Trophoblast cell (in vitro differentiated cells and primary cell): ENCODE measurements around the gene MBIP. TPM values are rescaled to one million over a fixed set of nuclear protein-coding genes. Genes with fewer than 3 reads are reported as not detected.

Experiments used
- DNase-seq, 2 donors: peaks; one replicate each; pipeline ENCODE4 v3.0.0-alpha.2; 2016
- H2AFZ ChIP-seq: 2 replicates; pipeline ENCODE4 v1.6.1; 2013; ENCODE audit warnings: low read length, moderate library complexity, mild to moderate bottlenecking; ENCODE audit not compliant: insufficient read depth, poor library complexity
- H2AK5ac ChIP-seq: 2 replicates; pipeline ENCODE4 v1.6.1; 2013; ENCODE audit warnings: mild to moderate bottlenecking, low read length
- H2BK120ac ChIP-seq: 2 replicates; pipeline ENCODE4 v1.6.1; 2013; ENCODE audit warnings: low read length, mild to moderate bottlenecking, moderate library complexity; ENCODE audit not compliant: insufficient read depth, poor library complexity
- H2BK12ac ChIP-seq: 2 replicates; pipeline ENCODE4 v1.6.1; 2013; ENCODE audit warnings: mild to moderate bottlenecking, low read length, moderate library complexity
- H2BK5ac ChIP-seq: 2 replicates; pipeline ENCODE4 v1.6.1; 2013; ENCODE audit warnings: low read length, low read depth, moderate library complexity, mild to moderate bottlenecking; ENCODE audit not compliant: poor library complexity
- H3K14ac ChIP-seq: 2 replicates; pipeline ENCODE4 v1.6.1; 2013; ENCODE audit warnings: mild to moderate bottlenecking, low read length
- H3K18ac ChIP-seq: 2 replicates; pipeline ENCODE4 v1.6.1; 2013; ENCODE audit warnings: mild to moderate bottlenecking, low read length
- H3K23ac ChIP-seq: 2 replicates; pipeline ENCODE4 v1.6.1; 2013; ENCODE audit warnings: low read length
- H3K27ac ChIP-seq: 2 replicates; pipeline ENCODE4 v1.5.1; 2013; ENCODE audit warnings: low read depth, mild to moderate bottlenecking, inconsistent platforms, low read length, moderate library complexity
- H3K27me3 ChIP-seq: 2 replicates; pipeline ENCODE4 v1.6.1; 2013; ENCODE audit warnings: inconsistent platforms, mild to moderate bottlenecking, low read length, moderate library complexity; ENCODE audit not compliant: insufficient read depth
- H3K36me3 ChIP-seq, 2 experiments: 1 replicate in 1 of 2; 2 replicates in 1 of 2; pipeline ENCODE4 v1.6.1; 2013; ENCODE audit warnings: low read length in 2 of 2, mild to moderate bottlenecking in 2 of 2, moderate library complexity in 1 of 2; ENCODE audit not compliant: insufficient read depth in 2 of 2, control insufficient read depth in 1 of 2
- H3K4ac ChIP-seq: 2 replicates; pipeline ENCODE4 v1.6.1; 2013; ENCODE audit warnings: low read depth, mild to moderate bottlenecking, low read length, moderate library complexity
- H3K4me1 ChIP-seq, 2 experiments: 1 replicate in 1 of 2; 2 replicates in 1 of 2; pipeline ENCODE4 v1.6.1; 2013; ENCODE audit warnings: low read length in 2 of 2, mild to moderate bottlenecking in 2 of 2, moderate library complexity in 1 of 2; ENCODE audit not compliant: insufficient read depth in 2 of 2, control insufficient read depth in 1 of 2
- H3K4me2 ChIP-seq: 2 replicates; pipeline ENCODE4 v1.6.1; 2013; ENCODE audit warnings: inconsistent platforms, mild to moderate bottlenecking, low read length, moderate library complexity
- H3K4me3 ChIP-seq: 2 replicates; pipeline ENCODE4 v1.5.1; 2013; ENCODE audit warnings: mild to moderate bottlenecking, low read depth, low read length, inconsistent platforms
- H3K79me1 ChIP-seq: one replicate; pipeline ENCODE4 v1.6.1; 2013; ENCODE audit warnings: low read length
- H3K79me2 ChIP-seq: 2 replicates; pipeline ENCODE4 v1.6.1; 2013; ENCODE audit warnings: low read length, mild to moderate bottlenecking; ENCODE audit not compliant: control insufficient read depth, insufficient read depth, poor library complexity
- H3K9ac ChIP-seq: 2 replicates; pipeline ENCODE4 v1.6.1; 2013; ENCODE audit warnings: mild to moderate bottlenecking, low read length
- H3K9me3 ChIP-seq: 2 replicates; pipeline ENCODE4 v1.6.1; 2013; ENCODE audit warnings: low read depth, mild to moderate bottlenecking, control low read depth, inconsistent platforms, low read length; ENCODE audit not compliant: insufficient read depth
- H4K12ac ChIP-seq: 2 replicates; pipeline ENCODE4 v1.6.1; 2013; ENCODE audit warnings: low read depth, mild to moderate bottlenecking, low read length, moderate library complexity
- H4K8ac ChIP-seq: 2 replicates; pipeline ENCODE4 v1.6.1; 2013; ENCODE audit warnings: low read depth, mild to moderate bottlenecking, low read length, moderate library complexity
- H4K91ac ChIP-seq: one replicate; pipeline ENCODE4 v1.6.1; 2013; ENCODE audit warnings: low read depth, mild to moderate bottlenecking, low read length, moderate library complexity
- WGBS: extraction: QIAGEN DNeasy Blood & Tissue Kit; methylation state at CpG from one replicate; pipeline ENCODE4 v1.1.7; 2013; ENCODE audit warnings: missing lambda C conversion rate; ENCODE audit not compliant: insufficient read length, insufficient coverage; ENCODE audit errors: extremely low coverage; 5-methylcytosine and 5-hydroxymethylcytosine counted together
- polyA plus RNA-seq: library from polyadenylated mRNA; stranded (reverse); fragments of 200-250 nt; gene quantifications from 2 replicates; pipeline ENCODE4 v1.2.3, GENCODE V29; 2013

Gene MBIP, protein sequence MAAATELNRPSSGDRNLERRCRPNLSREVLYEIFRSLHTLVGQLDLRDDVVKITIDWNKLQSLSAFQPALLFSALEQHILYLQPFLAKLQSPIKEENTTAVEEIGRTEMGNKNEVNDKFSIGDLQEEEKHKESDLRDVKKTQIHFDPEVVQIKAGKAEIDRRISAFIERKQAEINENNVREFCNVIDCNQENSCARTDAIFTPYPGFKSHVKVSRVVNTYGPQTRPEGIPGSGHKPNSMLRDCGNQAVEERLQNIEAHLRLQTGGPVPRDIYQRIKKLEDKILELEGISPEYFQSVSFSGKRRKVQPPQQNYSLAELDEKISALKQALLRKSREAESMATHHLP
- polyA plus RNA-seq, result 18.8 and 20.1 TPM in 2 replicates

DNA sequence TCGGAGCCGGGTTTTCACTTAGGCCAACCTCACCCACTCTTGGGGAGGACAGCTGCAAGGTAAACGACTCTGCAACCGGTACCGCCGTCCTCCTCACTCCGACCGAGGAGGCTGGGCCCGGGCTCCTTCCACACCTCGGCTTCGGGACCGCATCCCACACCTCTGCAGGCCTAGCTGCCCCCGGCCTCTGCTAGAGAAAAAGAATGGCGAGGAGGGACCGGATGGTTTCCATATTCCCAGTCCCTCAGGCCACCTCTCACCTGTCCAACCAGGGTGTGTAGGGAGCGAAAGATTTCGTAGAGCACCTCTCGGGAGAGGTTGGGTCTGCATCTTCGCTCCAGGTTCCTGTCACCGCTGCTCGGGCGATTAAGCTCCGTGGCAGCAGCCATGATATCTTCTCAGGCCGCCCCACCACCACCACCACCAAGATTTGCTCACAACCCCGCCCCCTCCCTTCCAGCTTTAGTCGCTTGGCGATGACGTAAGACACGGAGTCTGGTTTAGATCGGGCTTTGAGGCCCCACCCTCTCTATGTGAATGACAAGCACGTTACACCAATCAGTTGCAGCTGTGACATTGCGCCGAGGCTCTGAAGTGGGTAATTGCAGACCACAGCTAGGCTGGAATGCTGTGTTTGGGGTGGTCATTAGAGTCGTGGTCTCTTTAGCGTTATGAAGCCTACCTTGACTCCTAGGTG is at the start of gene MBIP:
TSS of gene MBIP (minus strand) at position 438 of the 697 bp plus-strand sequence. CDS start at position 389, 49 bp downstream.
- H2BK120ac ChIP-seq, result peak within 1 kb of the TSS; percentile 68
- H3K18ac ChIP-seq, result peak within 1 kb of the TSS; percentile 57
- H3K9me3 ChIP-seq, result no peaks in the 10 kb centered on the region
- no peaks in the 10 kb centered on the region for H3K4me1 ChIP-seq
- peak; percentile 94 to 95 for DNase-seq
- peak within 1 kb of the TSS; percentile 74 for H3K14ac ChIP-seq
- peaks cover 4% of the 10 kb centered on the region for H3K79me1 ChIP-seq
- no peak within 1 kb of the TSS for H2AK5ac ChIP-seq
- H2AFZ ChIP-seq, result peak within 1 kb of the TSS; percentile 75
- no peaks in the 10 kb centered on the region for H3K36me3 ChIP-seq
- no CpG with 5 or more reads among the region's 35 CpGs for WGBS
- H3K4ac ChIP-seq, result peak within 1 kb of the TSS; percentile 42
- H4K8ac ChIP-seq, result peak within 1 kb of the TSS; percentile 94
- peak within 1 kb of the TSS; percentile 99 for H3K4me3 ChIP-seq
- H2BK5ac ChIP-seq, result peak within 1 kb of the TSS; percentile 75
- no peak within 1 kb of the TSS for H3K23ac ChIP-seq
- no peak within 1 kb of the TSS for H2BK12ac ChIP-seq
- peak within 1 kb of the TSS; percentile 76 for H4K12ac ChIP-seq
- peak within 1 kb of the TSS; percentile 63 for H3K27ac ChIP-seq
- peak within 1 kb of the TSS; percentile 75 for H3K4me2 ChIP-seq
- H3K27me3 ChIP-seq, result no peaks in the 10 kb centered on the region
- H4K91ac ChIP-seq, result peak within 1 kb of the TSS; percentile 50
- peak within 1 kb of the TSS; percentile 99 for H3K9ac ChIP-seq
- H3K79me2 ChIP-seq, result peaks cover 5% of the 10 kb centered on the region

DNA sequence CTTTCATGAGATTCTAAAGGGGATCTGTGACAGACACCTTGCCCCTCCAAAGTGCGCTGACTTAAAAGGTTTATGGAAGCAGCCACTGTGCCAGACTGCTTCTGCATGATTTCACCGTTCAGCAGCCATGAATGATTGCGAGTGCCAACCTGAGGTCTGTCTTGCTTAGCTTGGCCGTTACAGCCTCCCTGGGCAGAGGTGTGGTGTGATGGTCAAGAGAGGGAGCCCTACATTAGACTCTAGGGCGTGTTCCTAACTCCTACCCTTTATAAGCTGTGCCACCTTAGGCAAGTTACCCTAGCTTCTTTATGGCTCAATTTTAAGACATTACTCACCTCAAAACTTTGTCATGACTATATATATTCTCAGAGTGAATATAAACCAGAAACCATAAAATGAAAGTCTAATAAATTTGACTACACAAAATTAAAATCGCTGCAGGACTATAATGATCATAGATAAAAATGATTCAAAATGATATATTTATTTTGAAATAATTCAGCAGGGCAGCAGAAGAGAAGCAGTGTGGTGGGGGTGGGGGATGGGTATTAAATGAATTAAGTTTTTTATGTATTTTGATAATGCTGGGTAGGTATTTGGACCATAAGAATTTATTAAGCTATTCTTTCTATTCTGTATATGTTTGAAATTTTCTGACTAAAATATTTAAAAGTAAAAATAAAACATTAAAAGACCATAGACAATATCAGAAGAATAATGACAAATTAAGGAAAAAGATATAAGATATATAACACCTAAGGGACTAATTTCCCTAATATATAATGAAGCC is 47.7 kb upstream of the MBIP start:
- Histone ChIP-seq H3K14ac (no peak overlapping the region), H4K12ac (no peak overlapping the region), H3K79me1 (no peaks in the 10 kb centered on the region), H3K23ac (no peak overlapping the region), H3K4ac (no peak overlapping the region), H4K91ac (no peak overlapping the region), H3K36me3 (no peaks in the 10 kb centered on the region), H3K27ac (no peak overlapping the region), H2AFZ (no peak overlapping the region), H3K18ac (no peak overlapping the region), H3K9me3 (no peaks in the 10 kb centered on the region), H4K8ac (no peak overlapping the region), H2AK5ac (no peak overlapping the region), H3K4me1 (no peaks in the 10 kb centered on the region), H3K9ac (no peak overlapping the region), H2BK12ac (no peak overlapping the region), H3K79me2 (no peaks in the 10 kb centered on the region), H2BK120ac (no peak overlapping the region), H3K4me3 (no peak overlapping the region), H3K27me3 (no peaks in the 10 kb centered on the region), H2BK5ac (no peak overlapping the region), H3K4me2 (no peak overlapping the region)
- WGBS, result no CpG with 5 or more reads among the region's 6 CpGs
- no peak for DNase-seq

DNA sequence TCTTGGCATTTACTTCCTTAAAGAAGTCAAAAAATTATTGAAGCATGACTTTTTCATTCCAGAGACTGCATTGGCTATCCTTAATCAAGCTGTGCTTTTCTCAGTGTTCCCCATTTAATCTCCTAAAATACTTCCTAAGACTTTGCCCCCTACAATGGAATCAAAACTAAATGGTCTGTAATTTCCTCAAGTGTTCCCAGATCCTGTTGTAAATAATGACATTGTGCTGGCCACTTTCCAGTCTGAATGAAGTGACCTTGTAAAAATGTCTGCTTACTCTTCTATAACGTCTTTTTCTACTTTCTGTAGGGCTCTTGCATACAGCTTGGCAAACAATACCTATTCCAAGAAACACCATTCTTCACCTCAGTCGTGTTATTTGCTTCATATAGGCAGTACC is 45.3 kb upstream of the MBIP start:
- no peak overlapping the region for H4K8ac ChIP-seq
- no peaks in the 10 kb centered on the region for H3K79me1 ChIP-seq
- H3K4me3 ChIP-seq, result no peak overlapping the region
- no peak overlapping the region for H2BK12ac ChIP-seq
- H2AFZ ChIP-seq, result no peak overlapping the region
- H3K4ac ChIP-seq, result no peak overlapping the region
- H3K27me3 ChIP-seq, result no peaks in the 10 kb centered on the region
- no peak overlapping the region for H2BK5ac ChIP-seq
- no peak overlapping the region for H4K91ac ChIP-seq
- H3K4me1 ChIP-seq, result no peaks in the 10 kb centered on the region
- H3K27ac ChIP-seq, result no peak overlapping the region
- no peak overlapping the region for H3K23ac ChIP-seq
- no peak overlapping the region for H3K14ac ChIP-seq
- no peak overlapping the region for H2BK120ac ChIP-seq
- no peak overlapping the region for H3K9ac ChIP-seq
- H2AK5ac ChIP-seq, result no peak overlapping the region
- H3K18ac ChIP-seq, result no peak overlapping the region
- H3K4me2 ChIP-seq, result no peak overlapping the region
- no peak for DNase-seq
- no peaks in the 10 kb centered on the region for H3K9me3 ChIP-seq
- H3K79me2 ChIP-seq, result no peaks in the 10 kb centered on the region
- H4K12ac ChIP-seq, result no peak overlapping the region
- H3K36me3 ChIP-seq, result no peaks in the 10 kb centered on the region
- WGBS, result no CpG with 5 or more reads among the region's 2 CpGs

DNA sequence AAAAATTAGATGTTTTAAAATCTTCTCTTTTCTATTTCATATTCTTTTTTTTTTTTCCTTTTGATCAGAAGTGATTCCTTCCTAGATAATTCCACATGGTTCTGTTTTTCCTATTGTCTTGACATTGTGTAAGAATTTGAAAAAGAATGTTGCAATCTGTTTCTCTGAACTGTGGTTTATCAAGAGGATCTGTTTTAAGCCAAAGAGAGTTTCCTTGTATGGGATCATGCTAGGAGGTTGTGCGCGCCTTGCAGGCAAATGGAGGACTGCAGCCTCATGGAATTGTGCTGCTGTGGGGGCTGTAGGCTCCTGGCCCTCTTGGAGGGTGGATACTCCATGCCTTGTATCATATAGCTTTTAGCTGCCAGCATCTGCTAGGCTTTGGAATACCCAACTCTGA is 43.3 kb upstream of the MBIP start:
- Histone ChIP-seq H3K23ac (no peak overlapping the region), H3K36me3 (no peaks in the 10 kb centered on the region), H4K8ac (no peak overlapping the region), H4K12ac (no peak overlapping the region), H3K9me3 (no peaks in the 10 kb centered on the region), H2AK5ac (no peak overlapping the region), H3K79me2 (no peaks in the 10 kb centered on the region), H3K27me3 (no peaks in the 10 kb centered on the region), H2BK12ac (no peak overlapping the region), H3K14ac (no peak overlapping the region), H3K79me1 (no peaks in the 10 kb centered on the region), H4K91ac (no peak overlapping the region), H3K27ac (no peak overlapping the region), H3K4me3 (no peak overlapping the region), H2BK120ac (no peak overlapping the region), H2AFZ (no peak overlapping the region), H3K4ac (no peak overlapping the region), H3K18ac (no peak overlapping the region), H2BK5ac (no peak overlapping the region), H3K4me2 (no peak overlapping the region), H3K9ac (no peak overlapping the region), H3K4me1 (no peaks in the 10 kb centered on the region)
- no CpG with 5 or more reads among the region's 2 CpGs for WGBS
- peak in 1 of 2 donors; percentile 51 for DNase-seq
